Amniotic stem cell (primary cell): Measurements from ENCODE around the gene PCDHGB1.
"Not testable (repeated sequence)": the region's sequence is repeated elsewhere in the genome, so short reads cannot be mapped to it uniquely, and the experiment has no call there.

Source experiments
- DNase-seq: peaks from one replicate; lab custom pipeline; 2025; lab: John Stamatoyannopoulos, UW

PCDHGB1 gene

DNA sequence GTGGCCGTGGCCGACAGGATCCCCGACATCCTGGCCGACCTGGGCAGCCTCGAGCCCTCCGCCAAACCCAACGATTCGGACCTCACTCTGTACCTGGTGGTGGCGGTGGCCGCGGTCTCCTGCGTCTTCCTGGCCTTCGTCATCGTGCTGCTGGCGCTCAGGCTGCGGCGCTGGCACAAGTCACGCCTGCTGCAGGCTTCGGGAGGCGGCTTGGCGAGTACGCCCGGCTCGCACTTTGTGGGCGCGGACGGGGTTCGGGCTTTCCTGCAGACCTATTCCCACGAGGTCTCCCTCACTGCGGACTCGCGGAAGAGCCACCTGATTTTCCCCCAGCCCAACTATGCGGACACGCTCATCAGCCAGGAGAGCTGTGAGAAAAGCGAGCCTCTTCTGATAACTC, 3.9 kb upstream of the PCDHGB1 start:
- DNase-seq = not testable (repeated sequence)

DNA sequence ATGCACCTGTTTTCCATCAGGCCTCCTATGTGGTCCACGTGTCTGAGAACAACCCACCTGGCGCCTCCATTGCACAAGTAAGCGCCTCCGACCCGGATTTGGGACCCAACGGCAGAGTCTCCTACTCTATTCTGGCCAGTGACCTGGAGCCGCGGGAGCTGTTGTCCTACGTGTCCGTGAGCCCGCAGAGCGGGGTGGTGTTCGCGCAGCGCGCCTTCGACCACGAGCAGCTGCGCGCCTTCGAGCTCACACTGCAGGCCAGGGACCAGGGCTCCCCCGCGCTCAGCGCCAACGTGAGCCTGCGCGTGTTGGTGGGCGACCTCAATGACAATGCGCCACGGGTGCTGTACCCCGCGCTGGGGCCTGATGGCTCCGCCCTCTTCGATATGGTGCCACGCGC, 1.7 kb downstream of the PCDHGB1 start:
- DNase-seq = no peak

DNA sequence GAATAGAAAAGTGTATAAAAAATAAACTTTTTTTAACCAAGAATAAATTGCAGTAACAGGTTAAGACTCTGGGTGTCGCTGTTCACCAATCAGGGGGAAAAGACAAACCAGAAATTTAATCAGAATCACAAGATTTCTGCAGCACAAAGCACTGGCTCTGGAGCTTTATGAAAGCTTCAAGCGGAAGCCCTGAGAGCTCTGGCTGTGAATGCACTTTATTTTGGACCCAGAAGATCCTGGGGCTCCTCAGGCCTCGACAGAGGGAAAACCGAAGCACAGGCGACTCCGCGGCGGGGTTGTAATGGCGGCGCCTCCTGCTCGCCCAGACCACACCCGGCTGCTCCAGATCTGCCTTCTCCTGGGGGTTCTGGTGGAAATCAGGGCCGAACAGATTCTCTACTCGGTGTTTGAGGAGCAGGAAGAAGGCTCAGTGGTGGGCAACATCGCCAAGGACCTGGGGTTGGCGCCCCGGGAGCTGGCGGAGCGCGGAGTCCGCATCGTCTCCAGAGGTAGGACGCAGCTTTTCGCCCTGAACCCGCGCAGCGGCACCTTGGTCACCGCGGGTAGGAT, 5.1 kb downstream of the PCDHGB1 start, which contains the start of gene PCDHGA4:
PCDHGA4 (plus strand) TSS at position 122 of the 570 bp plus-strand sequence; CDS start at position 209, 87 bp downstream.
- no peak for DNase-seq

DNA sequence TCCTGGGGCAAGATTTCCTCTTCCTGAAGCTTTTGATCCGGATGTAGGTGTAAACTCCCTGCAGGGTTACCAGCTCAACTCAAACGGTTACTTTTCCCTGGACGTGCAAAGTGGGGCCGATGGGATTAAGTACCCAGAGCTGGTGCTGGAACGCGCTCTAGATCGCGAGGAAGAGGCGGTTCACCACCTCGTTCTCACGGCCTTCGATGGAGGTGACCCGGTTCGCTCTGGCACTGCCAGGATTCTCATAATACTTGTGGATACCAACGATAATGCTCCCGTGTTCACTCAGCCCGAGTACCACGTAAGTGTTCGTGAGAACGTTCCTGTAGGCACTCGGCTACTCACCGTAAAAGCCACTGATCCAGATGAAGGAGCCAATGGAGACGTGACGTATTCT, 5.7 kb downstream of the PCDHGB1 start:
- DNase-seq = no peak

DNA sequence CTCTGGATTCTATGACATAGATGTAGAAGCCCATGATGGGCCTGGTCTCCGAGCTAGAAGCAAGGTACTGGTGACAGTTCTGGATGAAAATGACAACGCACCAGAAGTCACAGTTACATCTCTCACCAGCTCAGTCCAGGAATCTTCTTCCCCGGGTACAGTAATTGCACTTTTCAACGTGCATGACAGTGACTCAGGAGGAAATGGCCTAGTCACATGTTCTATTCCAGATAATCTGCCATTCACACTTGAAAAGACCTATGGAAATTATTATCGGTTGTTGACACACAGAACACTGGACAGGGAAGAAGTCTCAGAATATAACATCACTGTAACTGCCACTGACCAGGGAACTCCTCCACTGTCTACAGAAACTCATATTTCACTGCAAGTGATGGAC, 6.2 kb downstream of the PCDHGB1 start:
- no peak for DNase-seq

DNA sequence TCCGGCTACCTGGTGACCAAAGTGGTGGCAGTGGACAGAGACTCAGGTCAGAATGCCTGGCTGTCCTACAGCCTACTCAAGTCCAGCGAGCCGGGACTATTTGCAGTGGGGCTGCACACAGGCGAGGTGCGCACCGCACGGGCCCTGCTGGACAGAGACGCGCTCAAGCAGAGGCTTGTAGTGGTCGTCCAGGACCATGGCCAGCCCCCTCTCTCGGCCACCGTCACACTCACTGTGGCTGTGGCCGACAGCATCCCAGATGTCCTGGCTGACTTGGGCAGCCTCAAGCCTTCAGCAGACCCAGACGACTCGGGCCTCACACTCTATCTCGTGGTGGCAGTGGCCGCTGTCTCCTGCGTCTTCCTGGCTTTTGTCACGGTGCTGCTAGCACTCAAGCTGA, 7.1 kb downstream of the PCDHGB1 start:
- no peak for DNase-seq

DNA sequence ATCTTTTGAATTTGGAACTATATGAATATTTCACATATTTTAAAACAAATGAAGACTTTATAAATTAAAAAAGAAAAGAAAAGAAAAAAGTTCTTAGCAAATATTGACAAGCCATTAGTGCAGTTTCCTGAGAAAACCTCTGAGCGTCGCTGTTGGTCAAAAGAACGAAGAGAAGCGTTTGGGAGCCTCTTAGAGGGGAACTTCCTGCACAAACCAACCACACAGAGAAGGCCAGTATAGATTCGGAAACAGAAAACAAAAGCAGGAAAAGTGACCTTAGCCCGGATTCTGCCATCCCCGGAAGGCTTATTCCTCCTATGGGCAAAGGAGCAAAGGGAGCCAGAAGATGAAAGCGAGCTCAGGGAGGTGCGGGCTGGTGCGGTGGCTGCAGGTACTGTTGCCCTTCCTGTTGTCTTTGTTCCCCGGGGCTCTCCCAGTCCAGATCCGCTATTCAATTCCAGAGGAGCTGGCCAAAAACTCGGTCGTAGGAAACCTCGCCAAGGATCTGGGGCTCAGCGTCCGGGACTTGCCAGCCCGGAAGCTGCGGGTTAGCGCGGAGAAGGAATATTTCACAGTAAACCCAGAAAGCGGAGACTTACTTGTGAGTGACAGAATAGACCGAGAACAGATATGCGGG, 10.0 kb downstream of the PCDHGB1 start, which contains the start of gene PCDHGB2:
PCDHGB2 (plus strand) TSS at position 205 of the 637 bp plus-strand sequence; CDS start at position 347, 142 bp downstream.
- no peak for DNase-seq

DNA sequence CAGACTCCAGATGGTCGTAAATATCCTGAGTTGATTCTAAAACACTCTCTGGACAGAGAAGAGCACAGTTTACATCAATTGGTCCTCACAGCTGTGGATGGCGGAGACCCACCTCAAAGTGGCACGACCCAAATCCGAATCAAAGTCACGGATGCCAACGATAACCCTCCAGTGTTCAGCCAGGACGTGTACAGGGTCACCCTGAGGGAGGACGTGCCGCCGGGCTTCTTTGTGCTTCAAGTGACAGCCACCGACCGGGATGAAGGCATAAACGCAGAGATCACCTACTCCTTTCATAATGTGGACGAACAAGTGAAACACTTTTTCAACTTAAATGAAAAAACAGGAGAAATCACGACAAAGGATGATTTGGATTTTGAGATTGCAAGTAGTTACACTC, 10.8 kb downstream of the PCDHGB1 start:
- DNase-seq = no peak

DNA sequence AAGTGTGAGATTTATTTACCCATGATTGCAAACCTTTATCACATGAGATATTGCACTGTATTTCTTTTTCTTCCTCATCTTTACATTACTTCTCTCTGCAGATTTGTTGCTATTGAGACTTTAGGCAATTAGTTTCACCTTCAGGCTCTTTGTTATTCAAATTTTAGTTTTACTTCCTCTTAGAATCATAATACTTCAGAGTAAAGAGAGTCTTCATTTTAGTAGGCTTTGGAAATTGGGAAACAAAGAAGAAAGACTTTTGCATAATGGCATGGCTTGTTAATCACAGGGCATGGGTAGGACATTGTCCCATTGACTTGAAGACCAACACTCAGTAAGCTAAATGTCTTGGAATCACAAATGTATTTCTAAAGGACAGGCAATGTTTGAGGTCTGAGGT, 12.8 kb downstream of the PCDHGB1 start:
- DNase-seq = no peak

DNA sequence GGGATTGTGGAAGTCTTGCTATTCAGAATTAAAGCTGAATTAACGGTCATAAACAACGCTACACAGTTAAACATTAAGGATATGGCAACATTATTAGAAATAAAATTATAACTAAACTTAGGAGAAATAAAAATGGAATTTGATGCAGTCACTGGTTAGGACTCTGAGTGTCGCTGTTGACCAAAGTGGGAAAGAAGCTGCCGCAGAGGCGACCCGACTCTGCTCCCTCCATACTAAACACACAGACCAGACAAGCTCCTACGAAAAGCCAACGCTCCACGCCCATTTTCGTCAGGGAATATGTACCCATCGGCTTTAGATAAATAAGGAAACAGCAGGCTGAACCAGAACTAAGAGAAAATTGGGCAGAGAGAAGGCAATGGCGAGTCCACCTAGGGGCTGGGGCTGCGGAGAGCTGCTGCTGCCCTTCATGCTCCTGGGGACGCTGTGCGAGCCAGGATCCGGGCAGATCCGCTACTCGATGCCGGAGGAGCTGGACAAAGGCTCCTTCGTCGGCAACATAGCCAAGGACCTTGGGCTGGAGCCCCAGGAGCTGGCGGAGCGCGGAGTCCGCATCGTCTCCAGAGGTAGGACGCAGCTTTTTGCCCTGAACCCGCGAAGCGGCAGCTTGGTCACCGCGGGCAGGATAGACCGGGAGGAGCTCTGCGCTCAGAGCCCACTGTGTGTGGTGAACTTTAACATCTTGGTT, 14.2 kb downstream of the PCDHGB1 start, which contains the start of gene PCDHGA5:
PCDHGA5 (plus strand) TSS at position 211 of the 709 bp plus-strand sequence; CDS start at position 380, 169 bp downstream.
- DNase-seq = no peak

DNA sequence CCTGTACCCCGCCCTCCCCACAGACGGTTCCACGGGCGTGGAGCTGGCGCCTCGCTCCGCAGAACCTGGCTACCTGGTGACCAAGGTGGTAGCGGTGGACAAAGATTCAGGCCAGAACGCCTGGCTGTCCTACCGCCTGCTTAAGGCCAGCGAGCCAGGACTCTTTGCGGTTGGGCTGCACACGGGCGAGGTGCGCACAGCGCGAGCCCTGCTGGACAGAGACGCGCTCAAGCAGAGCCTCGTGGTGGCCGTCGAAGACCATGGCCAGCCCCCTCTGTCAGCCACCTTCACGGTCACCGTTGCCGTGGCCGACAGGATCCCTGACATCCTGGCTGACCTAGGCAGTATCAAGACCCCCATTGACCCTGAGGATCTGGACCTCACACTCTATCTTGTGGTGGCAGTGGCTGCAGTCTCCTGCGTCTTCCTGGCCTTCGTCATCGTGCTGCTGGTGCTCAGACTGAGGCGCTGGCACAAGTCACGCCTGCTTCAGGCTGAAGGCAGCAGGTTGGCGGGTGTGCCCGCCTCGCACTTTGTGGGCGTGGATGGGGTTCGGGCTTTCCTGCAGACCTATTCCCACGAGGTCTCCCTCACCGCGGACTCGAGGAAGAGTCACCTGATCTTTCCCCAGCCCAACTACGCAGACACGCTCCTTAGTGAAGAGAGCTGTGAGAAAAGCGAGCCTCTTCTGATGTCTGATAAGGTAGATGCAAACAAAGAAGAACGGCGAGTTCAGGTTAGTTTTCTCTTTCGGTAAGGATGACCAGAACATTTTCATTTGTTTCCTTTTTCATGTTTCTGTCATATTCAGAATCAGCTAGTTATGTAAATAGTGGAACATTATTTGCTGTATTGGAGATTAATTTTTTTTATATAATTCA, 16.4 kb downstream of the PCDHGB1 start:
- DNase-seq = no peak

DNA sequence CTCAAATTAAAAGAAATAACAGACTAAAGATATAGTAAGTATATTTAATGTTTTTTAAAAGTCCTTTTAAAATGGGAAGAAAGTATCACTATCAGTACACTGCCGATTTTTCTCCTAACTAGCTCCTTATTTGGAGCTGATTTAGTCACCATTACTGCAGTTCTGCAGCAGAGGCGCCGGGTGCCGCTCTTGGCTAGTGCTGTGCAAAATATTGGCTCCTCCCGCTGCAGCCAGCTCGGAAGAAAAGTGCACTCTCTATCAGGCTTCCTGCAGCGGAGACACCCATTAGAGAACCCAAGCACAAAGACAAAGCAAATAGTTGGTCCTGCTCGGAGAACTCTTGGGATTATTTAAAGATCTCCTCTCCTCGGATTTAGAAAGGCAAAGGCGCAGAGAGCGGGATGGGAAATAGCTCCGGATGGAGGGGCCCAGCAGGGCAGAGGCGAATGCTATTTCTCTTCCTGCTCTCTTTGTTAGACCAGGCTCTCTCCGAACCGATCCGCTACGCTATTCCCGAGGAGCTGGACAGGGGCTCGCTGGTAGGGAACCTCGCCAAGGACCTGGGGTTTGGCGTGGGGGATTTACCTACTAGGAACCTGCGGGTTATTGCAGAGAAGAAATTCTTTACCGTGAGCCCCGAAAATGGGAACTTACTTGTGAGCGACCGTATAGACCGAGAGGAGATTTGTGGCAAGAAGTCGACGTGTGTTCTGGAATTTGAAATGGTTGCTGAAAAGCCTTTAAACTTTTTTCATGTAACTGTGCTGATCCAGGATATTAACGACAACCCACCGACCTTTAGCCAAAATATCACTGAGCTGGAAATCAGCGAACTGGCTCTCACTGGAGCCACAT, 20.3 kb downstream of the PCDHGB1 start, which contains the start of gene PCDHGB3:
PCDHGB3 (plus strand) TSS at position 249 of the 855 bp plus-strand sequence; CDS start at position 402, 153 bp downstream.
- DNase-seq = no peak

DNA sequence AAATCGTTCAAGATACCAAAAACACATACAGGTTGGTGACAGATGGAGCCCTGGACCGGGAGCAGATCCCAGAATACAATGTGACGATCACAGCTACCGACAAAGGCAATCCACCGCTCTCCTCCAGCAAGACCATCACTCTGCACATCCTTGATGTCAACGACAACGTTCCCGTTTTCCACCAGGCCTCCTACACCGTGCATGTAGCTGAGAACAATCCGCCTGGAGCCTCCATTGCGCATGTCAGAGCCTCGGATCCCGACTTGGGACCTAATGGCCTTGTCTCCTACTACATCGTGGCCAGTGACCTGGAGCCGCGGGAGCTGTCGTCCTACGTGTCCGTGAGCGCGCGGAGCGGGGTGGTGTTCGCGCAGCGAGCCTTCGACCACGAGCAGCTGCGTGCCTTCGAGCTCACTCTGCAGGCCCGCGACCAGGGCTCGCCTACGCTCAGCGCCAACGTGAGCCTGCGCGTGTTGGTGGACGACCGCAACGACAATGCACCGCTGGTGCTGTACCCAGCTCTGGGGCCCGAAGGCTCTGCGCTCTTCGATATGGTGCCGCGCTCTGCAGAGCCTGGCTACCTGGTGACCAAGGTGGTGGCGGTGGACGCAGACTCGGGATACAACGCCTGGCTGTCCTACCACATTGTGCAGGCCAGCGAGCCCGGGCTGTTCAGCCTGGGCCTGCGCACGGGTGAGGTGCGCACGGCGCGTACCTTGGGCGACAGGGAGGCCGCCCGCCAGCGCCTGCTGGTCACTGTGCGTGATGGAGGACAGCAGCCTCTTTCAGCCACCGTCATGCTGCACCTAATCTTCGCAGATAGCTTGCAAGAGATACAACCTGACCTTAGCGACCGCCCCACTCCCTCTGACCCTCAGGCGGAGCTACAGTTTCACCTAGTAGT, 21.9 kb downstream of the PCDHGB1 start:
- no peak for DNase-seq

DNA sequence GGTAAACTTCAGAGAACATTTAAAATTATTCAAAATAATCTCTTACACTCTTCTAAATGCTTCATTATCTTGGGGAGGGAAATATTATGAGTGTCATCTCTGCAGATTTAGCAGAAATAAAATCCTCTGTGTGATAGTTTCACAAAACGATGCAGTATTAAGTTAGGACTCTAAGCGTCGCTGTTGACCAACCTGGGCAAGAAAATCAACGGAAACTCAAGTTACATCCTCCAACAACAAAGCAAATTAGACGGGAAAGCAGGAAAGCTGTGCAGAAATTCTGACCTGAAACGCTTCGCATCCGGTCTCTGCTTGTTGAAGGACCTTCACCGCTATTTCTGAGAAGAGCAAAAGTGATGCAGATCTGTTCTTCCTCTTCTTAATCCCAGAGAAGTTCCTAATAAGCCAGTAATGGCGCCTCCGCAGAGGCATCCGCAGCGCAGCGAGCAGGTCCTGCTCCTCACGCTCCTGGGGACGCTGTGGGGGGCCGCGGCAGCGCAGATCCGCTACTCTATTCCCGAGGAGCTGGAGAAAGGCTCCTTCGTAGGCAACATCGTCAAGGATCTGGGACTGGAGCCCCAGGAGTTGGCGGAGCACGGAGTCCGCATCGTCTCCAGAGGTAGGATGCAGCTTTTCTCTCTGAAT, 23.9 kb downstream of the PCDHGB1 start, which contains the start of gene PCDHGA6:
PCDHGA6 (plus strand) TSS at position 219 of the 645 bp plus-strand sequence; CDS start at position 412, 193 bp downstream.
- DNase-seq = no peak

DNA sequence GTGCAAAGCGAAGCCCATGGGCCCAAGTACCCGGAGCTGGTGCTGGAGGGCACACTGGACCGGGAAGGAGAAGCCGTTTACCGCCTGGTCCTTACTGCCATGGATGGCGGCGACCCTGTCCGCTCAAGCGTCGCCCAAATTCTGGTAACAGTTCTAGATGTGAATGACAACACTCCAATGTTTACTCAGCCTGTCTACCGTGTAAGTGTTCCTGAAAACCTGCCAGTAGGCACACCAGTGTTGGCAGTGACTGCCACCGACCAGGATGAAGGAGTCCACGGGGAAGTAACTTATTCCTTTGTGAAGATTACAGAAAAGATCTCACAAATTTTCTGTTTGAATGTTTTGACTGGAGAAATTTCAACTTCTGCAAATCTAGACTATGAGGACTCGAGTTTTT, 24.7 kb downstream of the PCDHGB1 start:
- no peak for DNase-seq

DNA sequence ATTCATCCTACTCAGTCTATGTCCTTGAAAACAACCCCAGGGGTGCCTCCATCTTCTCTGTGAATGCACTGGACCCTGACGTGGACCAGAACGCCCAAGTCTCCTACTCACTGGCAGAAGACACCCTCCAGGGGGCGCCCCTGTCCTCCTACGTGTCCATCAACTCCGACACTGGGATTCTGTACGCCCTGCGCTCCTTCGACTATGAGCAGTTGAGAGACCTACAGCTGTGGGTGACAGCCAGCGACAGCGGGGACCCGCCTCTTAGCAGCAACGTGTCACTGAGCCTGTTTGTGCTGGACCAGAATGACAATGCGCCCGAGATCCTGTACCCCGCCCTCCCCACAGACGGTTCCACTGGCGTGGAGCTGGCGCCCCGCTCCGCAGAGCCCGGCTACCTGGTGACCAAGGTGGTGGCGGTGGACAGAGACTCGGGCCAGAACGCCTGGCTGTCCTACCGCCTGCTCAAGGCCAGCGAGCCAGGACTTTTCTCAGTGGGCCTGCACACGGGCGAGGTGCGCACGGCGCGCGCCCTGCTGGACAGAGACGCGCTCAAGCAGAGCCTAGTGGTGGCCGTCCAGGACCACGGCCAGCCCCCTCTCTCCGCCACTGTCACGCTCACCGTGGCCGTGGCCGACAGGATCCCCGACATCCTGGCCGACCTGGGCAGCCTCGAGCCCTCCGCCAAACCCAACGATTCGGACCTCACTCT, 25.7 kb downstream of the PCDHGB1 start:
- DNase-seq = not testable (repeated sequence)

DNA sequence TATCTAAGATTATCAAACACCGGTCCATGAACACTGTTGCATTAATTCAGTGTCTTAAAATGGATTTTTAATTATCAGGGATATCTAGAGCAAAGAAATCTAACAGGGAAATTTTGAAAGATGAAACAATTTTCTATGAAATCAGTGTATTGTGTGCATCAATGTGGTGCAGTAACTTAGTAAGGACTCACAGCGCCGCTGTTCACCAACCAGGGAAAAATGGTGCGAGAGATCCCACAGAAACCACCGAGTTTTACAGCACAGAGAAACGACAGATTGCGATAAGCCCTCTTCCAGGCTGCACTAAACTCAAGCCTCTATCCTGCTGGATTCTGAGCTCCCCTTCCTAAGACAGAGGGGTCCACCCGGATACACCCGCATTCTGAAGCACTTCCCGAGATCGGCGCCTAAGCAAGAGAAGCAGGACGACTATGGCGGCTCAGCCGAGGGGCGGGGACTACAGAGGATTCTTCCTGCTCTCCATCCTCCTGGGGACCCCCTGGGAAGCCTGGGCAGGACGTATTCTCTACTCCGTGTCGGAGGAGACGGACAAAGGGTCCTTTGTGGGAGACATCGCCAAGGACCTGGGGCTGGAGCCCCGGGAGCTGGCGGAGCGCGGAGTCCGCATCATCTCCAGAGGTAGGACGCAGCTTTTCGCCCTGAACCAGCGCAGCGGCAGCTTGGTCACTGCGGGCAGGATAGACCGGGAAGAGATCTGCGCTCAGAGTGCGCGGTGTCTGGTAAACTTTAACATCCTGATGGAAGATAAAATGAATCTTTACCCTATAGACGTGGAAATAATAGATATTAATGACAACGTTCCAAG, 32.8 kb downstream of the PCDHGB1 start, which contains the start of gene PCDHGA7:
PCDHGA7 (plus strand) TSS at position 274 of the 826 bp plus-strand sequence; CDS start at position 432, 158 bp downstream.
- DNase-seq = no peak
